Osteoblast (primary cell): Measurements from ENCODE around the gene PTPRT. TPM values are rescaled to one million over a fixed set of nuclear protein-coding genes. Genes with fewer than 3 reads are reported as not detected.

ENCODE experiments used
- DNase-seq: peaks from one replicate; pipeline ENCODE4 v3.0.0; 2011; ENCODE audit warnings: low spot score, mixed read lengths; ENCODE audit not compliant: insufficient read length; ENCODE audit errors: missing footprints
- H2AFZ ChIP-seq: 2 replicates; pipeline ENCODE4 v1.6.0; 2011; ENCODE audit warnings: mild to moderate bottlenecking, low read length
- H3K27ac ChIP-seq: 2 replicates; pipeline ENCODE4 v1.5.1; 2011; ENCODE audit warnings: mild to moderate bottlenecking, low read depth, low read length, moderate library complexity
- H3K27me3 ChIP-seq: 2 replicates; pipeline ENCODE4 v1.6.0; 2012; ENCODE audit warnings: mild to moderate bottlenecking, control low read depth, inconsistent platforms, low read length, moderate library complexity; ENCODE audit not compliant: insufficient read depth
- H3K36me3 ChIP-seq: 2 replicates; pipeline ENCODE4 v1.5.1; 2011; ENCODE audit warnings: mild to moderate bottlenecking, low read length, control low read depth, moderate library complexity; ENCODE audit not compliant: insufficient read depth
- H3K4me1 ChIP-seq: 2 replicates; pipeline ENCODE4 v1.5.1; 2011; ENCODE audit warnings: mild to moderate bottlenecking, low read length, control low read depth, moderate library complexity; ENCODE audit not compliant: insufficient read depth
- H3K4me2 ChIP-seq: 2 replicates; pipeline ENCODE4 v1.6.0; 2011; ENCODE audit warnings: mild to moderate bottlenecking, low read length; ENCODE audit not compliant: insufficient read depth
- H3K4me3 ChIP-seq: fragments of 200-600 bp; sonication (generic); 3 replicates; pipeline ENCODE4 v1.5.1; 2012; ENCODE audit warnings: mild to moderate bottlenecking, low read length, inconsistent platforms; ENCODE audit not compliant: insufficient read depth
- H3K79me2 ChIP-seq: 2 replicates; pipeline ENCODE4 v1.6.0; 2012; ENCODE audit warnings: mild to moderate bottlenecking, low read length, control low read depth, inconsistent platforms; ENCODE audit not compliant: insufficient read depth
- H3K9me3 ChIP-seq: 2 replicates; pipeline ENCODE4 v1.5.1; 2011; ENCODE audit warnings: low read depth, low read length, control low read depth
- H4K20me1 ChIP-seq: 2 replicates; pipeline ENCODE4 v1.6.0; 2012; ENCODE audit warnings: mild to moderate bottlenecking, low read length, control low read depth; ENCODE audit not compliant: insufficient read depth
- CTCF ChIP-seq: IDR thresholded peaks from 2 replicates; pipeline ENCODE4 v1.5.1; 2011; ENCODE audit warnings: mild to moderate bottlenecking, low read depth, low read length, moderate library complexity; ENCODE audit errors: extremely low read depth
- total RNA-seq: library from RNA; depleted of rRNA; stranded (reverse); fragments of >200 nt; gene quantifications from 2 replicates; pipeline ENCODE4 v1.2.3, GENCODE V29; 2012

The PTPRT gene
- total RNA-seq, 1 donor = not detected

GRCh38 chr20:42895020-42895419 is 294.7 kb downstream of the PTPRT start:
- Histone ChIP-seq H2AFZ (no peak overlapping the region), H3K4me3 (no peak overlapping the region), H4K20me1 (no peaks in the 10 kb centered on the region), H3K79me2 (no peaks in the 10 kb centered on the region), H3K4me1 (no peaks in the 10 kb centered on the region), H3K4me2 (no peak overlapping the region), H3K27ac (no peak overlapping the region), H3K27me3 (no peaks in the 10 kb centered on the region), H3K9me3 (no peaks in the 10 kb centered on the region), H3K36me3 (no peaks in the 10 kb centered on the region)
- no peak for DNase-seq
- TF ChIP-seq CTCF = no peak

GRCh38 chr20:42894483-42894882 is 295.2 kb downstream of the PTPRT start:
- Histone ChIP-seq H3K9me3 (no peaks in the 10 kb centered on the region), H2AFZ (no peak overlapping the region), H3K36me3 (no peaks in the 10 kb centered on the region), H3K4me1 (no peaks in the 10 kb centered on the region), H3K27me3 (no peaks in the 10 kb centered on the region), H3K79me2 (no peaks in the 10 kb centered on the region), H3K4me3 (no peak overlapping the region), H3K4me2 (no peak overlapping the region), H4K20me1 (no peaks in the 10 kb centered on the region), H3K27ac (no peak overlapping the region)
- DNase-seq = no peak
- TF ChIP-seq CTCF = no peak

- no peak for TF ChIP-seq CTCF
- no peak overlapping the region for H3K4me3 ChIP-seq
- H3K27me3 ChIP-seq = no peaks in the 10 kb centered on the region
- no peaks in the 10 kb centered on the region for H3K4me1 ChIP-seq
- H4K20me1 ChIP-seq = no peaks in the 10 kb centered on the region
- H3K27ac ChIP-seq = no peak overlapping the region
- H3K4me2 ChIP-seq = no peak overlapping the region
- no peaks in the 10 kb centered on the region for H3K9me3 ChIP-seq
- H3K36me3 ChIP-seq = no peaks in the 10 kb centered on the region
- DNase-seq = no peak
- no peak overlapping the region for H2AFZ ChIP-seq
- no peaks in the 10 kb centered on the region for H3K79me2 ChIP-seq
Measured at GRCh38 chr20:42889517-42889916, 300.2 kb downstream of the PTPRT start.

DNA sequence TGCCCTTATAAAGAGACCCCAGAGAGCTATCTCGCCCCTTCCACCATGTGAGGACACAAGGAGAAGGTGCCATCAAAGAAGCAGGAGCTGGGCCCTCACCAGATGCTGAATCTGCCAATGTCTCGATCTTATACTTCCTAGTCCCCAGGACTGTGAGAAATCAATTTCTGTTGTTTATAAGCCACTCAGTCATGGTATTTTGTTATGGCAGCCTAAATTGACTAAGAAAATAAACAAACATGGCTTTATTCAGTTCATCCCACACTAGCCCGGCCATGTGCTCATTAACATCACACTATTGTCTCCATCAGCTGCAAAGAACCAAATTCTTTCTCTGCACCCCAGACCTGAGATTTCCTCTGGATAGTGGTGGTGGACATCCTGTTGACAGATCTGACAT is 302.4 kb downstream of the PTPRT start:
- Histone ChIP-seq H3K27ac (no peak overlapping the region), H3K4me2 (no peak overlapping the region), H4K20me1 (no peaks in the 10 kb centered on the region), H3K9me3 (no peaks in the 10 kb centered on the region), H3K36me3 (no peaks in the 10 kb centered on the region), H3K27me3 (no peaks in the 10 kb centered on the region), H3K4me1 (no peaks in the 10 kb centered on the region), H3K4me3 (no peak overlapping the region), H3K79me2 (no peaks in the 10 kb centered on the region), H2AFZ (no peak overlapping the region)
- no peak for DNase-seq
- TF ChIP-seq CTCF = no peak
